ENCODE measurements around the gene PHYH.
"Not testable (repeated sequence)": the region's sequence is repeated elsewhere in the genome, so short reads cannot be mapped to it uniquely, and the experiment has no call there.

The PHYH gene

DNA sequence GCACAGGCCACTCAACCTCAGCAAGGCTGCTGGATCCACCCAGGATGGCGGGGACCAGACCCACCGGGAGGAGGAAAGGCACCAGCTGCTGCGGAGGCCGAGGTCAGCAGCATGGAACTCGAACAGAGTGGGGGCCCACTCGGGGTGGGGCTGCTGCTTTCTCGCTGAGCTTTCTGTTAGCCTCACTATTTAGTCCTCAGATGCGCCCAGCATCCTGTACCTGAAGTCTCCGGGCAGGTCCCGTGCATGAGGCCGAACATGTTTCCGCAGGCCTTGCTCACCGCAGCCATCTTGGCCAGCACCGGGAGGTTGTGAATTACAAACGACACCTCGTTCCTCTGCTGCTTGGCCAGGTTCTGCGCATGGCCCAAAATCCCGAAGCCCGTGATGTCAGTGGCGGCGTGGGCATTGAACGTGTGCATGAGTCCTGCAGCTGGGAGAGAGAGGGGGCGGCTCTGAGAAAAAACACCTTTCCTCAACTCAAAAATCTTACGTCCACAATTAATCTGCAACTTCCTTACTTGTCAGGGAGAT lies 22.8 kb upstream of the PHYH start:
- no peak for DNase-seq (ENCODE audit: low read depth in 4 of 4, low spot score in 1 of 4)

DNA sequence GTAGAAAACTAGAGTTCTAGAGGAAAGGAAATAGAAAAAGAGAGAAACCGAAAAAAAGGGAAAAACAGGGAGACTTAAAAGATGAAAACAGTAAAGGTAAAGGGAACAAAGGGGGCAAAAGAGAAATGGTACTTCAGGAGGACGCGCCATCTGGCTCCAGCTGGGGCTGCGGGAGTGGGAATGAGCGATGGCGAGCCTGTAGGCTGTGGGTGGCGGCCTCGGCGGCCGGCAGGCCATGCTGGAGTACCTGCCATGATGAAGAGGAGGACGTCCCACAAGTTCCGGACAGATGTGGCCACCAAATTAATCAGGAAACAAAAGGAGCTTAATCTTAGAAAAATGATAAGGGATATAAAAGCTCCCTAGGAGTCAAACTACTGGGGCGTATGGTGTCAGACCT lies 21.7 kb upstream of the PHYH start:
- DNase-seq (ENCODE audit: low read depth in 4 of 4, low spot score in 1 of 4): no peak

GRCh38 chr10:13319166-13319565 lies 19.3 kb upstream of the PHYH start:
- no peak for DNase-seq (ENCODE audit: low read depth in 4 of 4, low spot score in 1 of 4)

DNA sequence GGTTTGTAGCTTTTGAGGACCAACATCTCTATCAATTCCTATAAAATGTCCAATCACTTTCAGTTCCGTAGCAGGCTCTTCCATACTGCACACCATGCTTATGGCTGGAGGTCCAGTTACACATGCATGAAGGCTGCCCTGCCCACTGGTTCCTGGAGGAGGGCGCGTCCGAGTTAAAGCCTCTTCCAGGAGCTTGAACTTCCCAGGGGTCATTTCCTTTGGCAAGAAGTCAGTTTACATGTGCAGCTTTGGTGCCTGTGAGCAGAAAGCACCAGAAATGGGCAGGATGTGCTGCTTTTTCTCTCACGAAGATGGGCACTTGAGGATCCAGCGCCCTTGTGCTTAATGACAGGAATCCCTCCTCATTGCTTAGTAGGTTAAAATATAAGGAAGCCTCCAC lies 17.6 kb upstream of the PHYH start:
- no peak for DNase-seq (ENCODE audit: low read depth in 4 of 4, low spot score in 1 of 4)

DNA sequence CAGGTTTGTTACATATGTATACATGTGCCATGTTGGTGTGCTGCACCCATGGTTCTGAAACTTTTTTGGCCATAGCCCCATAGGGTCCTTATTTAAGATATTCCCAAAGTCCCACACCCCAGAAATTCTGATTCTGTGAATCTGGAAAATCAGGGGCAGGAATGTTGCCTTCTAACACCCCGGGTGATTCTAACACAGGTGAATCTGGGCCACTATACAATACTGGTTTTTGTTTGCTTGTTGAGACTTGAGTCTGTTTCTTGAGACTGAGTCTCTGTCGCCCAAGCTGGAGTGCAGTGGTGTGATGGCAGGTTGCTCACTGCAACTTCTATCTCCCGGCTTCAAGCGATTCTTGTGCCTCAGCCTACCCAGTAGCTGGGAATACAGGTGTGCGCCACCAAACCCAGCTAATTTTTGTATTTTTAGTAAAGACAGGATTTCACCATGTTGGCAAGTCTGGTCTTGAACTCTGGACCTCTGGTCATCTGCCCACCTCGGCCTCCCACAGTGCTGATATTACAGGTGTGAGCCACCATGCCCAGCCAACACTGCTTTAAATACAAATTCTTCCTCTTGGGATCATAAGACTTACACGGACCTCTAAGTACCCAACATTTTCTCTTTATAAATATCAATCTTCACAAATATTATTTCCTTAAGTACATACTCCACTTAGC lies 16.9 kb upstream of the PHYH start:
- DNase-seq (ENCODE audit: low read depth in 4 of 4, low spot score in 1 of 4): no peak

DNA sequence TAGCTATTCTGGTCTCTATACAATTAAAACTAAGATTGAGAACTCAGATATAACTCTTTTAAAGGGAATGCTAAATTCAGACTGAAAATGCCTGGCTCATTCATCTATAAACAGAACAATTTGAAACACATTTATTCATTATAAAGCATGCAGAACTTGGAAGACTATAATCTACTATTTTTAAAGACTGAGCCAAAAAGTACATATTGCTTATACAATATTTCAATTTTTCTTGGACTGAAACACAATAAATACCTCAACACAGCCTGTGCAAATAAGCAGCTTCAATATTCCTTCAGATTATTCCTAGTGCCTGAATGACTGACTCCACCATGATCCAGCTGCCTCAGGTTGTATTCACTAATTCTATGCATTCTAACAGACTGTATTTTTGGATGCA lies 15.5 kb upstream of the PHYH start:
- no peak for DNase-seq (ENCODE audit: low read depth in 4 of 4, low spot score in 1 of 4)

GRCh38 chr10:13311177-13311575 lies 11.3 kb upstream of the PHYH start:
- DNase-seq (ENCODE audit: low read depth in 4 of 4, low spot score in 1 of 4): no peak

- DNase-seq (ENCODE audit: low read depth in 4 of 4, low spot score in 1 of 4): no peak
Observed at GRCh38 chr10:13310518-13311176, 10.8 kb upstream of the PHYH start.

GRCh38 chr10:13309792-13310191 lies 9.9 kb upstream of the PHYH start:
- no peak for DNase-seq (ENCODE audit: low read depth in 4 of 4, low spot score in 1 of 4)

- no peak for DNase-seq (ENCODE audit: low read depth in 4 of 4, low spot score in 1 of 4)
Observed at GRCh38 chr10:13308096-13308495, 8.2 kb upstream of the PHYH start.

GRCh38 chr10:13306103-13306502 lies 6.2 kb upstream of the PHYH start:
- DNase-seq (ENCODE audit: low read depth in 4 of 4, low spot score in 1 of 4): no peak

DNA sequence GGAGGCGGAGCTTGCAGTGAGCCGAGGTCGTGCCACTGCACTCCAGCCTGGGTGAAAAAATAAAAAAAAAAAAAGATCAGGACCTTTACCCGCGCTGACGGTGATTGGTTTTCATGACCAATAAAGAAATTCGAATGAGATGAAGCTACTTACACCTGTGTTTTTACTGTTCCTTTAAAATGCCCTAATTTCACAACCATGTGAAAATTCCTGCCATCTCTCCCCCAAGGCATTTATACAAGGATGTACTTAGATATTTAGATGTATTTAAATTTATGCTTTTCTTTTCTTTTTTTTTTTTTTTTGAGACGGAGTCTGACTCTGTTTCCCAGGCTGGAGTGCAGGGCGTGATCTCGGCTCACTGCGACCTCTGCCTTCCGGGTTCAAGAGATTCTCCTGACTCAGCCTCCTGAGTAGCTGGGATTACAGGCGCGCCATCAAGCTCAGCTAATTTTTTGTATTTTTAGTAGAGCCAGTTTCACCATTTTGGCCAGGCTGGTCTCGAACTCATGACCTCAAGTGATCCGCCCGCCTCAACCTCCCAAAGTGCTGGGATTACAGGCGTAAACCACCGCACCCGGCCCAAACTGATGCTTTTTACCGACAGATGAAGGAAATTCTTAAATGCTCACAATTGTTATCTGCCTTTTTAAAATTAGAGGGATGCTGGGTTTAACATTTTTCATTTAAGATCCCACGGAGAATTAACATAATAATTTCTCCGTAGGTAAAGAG lies 3.1 kb upstream of the PHYH start:
- DNase-seq (ENCODE audit: low read depth in 4 of 4, low spot score in 1 of 4): no peak

- no peak for DNase-seq (ENCODE audit: low read depth in 4 of 4, low spot score in 1 of 4)
Observed at GRCh38 chr10:13298748-13299436, 972 bp downstream of the PHYH start.

- no peak for DNase-seq (ENCODE audit: low read depth in 4 of 4, low spot score in 1 of 4)
Observed at GRCh38 chr10:13296476-13296875, 3.4 kb downstream of the PHYH start.

DNA sequence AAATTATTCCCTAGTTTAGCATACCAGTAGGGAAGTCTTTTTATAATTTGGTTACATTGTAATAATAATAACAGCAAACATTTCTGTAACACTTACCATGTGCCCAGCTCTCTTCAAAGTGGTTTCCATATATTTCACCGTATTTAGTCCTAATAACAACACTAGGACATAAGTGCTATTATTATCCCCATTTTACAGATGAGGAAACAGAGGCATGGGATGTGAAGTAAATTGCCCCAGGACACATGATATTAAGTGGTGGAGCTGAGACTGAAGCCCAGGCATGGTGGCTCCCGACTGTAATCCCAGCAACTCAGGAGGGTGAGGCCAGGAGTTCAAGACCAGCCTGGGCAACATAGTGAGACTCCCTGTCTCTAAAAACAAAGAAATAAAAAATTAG lies 5.1 kb downstream of the PHYH start:
- no peak for DNase-seq (ENCODE audit: low read depth in 4 of 4, low spot score in 1 of 4)

DNA sequence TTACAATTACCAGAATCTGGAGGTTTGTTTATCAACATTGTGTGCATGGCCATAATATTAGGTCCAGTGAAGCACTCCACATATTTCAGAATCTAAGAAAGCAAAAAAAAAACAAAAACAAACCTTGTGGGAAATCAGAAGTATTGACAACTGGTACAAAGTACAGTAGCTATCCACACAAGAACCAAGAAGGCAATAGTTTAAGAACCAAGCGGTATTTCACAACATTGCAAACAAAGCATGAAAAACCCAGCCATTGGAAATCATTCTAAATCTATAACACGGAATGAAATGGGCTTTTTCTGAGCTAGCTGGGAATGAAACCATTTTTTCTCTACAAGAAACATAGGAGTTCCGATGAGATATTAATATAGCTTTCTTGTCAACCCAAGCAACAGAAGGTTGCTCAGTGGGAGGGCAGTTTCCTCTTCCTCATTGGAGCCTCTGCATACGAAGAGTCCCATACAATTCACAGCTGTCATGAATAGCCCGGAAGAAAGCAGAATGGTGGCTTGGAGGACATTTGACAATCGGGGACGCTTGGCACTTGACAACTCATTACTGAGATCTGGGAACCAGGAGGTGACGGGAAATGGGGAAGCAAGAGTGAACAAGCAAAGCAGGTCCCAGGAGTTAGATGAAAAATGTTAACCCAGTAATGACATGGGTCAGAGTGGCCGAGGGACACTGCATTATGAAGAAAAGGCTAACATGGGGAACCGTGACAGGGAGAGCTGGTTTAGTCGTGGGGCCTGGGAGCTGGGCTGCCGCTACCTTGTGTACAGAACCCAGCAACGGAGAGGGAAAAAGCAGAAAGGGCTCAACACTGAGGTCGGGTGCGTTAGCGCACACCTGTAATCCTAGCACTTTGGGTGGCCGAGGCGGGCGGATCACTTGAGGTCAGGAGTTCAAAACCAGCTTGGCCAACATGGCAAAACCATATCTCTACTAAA lies 7.8 kb downstream of the PHYH start:
- DNase-seq (ENCODE audit: low read depth in 4 of 4, low spot score in 1 of 4): no peak

DNA sequence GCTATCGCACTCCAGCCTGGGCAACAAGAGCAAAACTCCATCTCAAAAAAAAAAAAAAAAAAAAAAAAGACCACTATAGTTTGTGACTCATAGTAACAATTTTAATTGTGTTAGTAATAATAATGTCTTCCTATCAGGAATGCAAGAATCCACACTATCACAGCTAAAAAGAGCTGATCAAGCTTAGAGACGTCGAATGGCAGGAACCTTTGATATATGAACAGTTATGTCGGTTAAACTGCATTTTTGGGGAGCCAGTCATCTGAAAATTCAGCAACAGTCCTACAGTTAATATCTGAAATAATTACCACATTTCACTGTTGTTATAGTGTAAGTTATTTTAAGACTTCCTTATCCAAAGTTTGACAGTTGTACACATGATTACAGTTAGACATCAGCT lies 8.8 kb downstream of the PHYH start:
- no peak for DNase-seq (ENCODE audit: low read depth in 4 of 4, low spot score in 1 of 4)

DNA sequence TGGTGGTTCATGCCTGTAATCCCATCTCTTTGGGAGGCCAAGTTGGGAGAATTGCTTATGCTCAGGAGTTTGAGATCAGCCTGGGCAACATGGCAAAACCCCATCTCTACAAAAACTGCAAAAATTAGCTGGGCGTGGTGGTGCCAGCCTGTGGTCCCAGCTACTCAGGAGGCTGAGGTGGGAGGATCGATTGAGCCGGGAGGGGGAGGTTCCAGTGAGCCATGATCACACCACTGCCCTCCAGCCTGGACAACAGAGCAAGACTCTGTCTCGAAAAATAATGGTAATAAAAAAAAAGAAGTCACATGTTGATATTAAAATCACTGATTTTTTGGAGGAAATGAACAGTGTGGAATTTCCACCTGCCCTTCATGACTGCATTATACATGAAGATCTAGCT lies 15.8 kb downstream of the PHYH start:
- no peak for DNase-seq (ENCODE audit: low read depth in 4 of 4, low spot score in 1 of 4)

GRCh38 chr10:13282348-13282747 lies 17.5 kb downstream of the PHYH start:
- DNase-seq (ENCODE audit: low read depth in 4 of 4, low spot score in 1 of 4): not testable (repeated sequence)

- no peak for DNase-seq (ENCODE audit: low read depth in 4 of 4, low spot score in 1 of 4)
Observed at GRCh38 chr10:13276749-13277365, 23.0 kb downstream of the PHYH start.

Measured in stimulated activated CD4-positive, alpha-beta T cell treated with anti-CD3 and anti-CD28 coated beads, Interleukin-1b, Interleukin-23, amount 100 ng/mL, for 24 hours (primary cell).